HG02885 (cell line): ENCODE measurements around the gene PARD3B.
"Not testable (repeated sequence)": the region's sequence is repeated elsewhere in the genome, so short reads cannot be mapped to it uniquely, and the experiment has no call there.

ENCODE experiments used
- ATAC-seq: cut with Tn5 transposase; IDR thresholded peaks from one replicate; pipeline ENCODE4 v1.9.1; 2021; ENCODE audit warnings: mild to moderate bottlenecking; ENCODE audit not compliant: unreplicated experiment, poor library complexity

Gene PARD3B

GRCh38 chr2:205197468-205198139 lies 652.3 kb downstream of the PARD3B start:
- no peak for ATAC-seq

- ATAC-seq, result no peak
These were observed 652.9 kb downstream of the PARD3B start for GRCh38 chr2:205198140-205198525.

GRCh38 chr2:205199165-205199850 lies 654.0 kb downstream of the PARD3B start:
- no peak for ATAC-seq

GRCh38 chr2:205210494-205210893 lies 665.2 kb downstream of the PARD3B start:
- no peak for ATAC-seq

- ATAC-seq, result no peak
These were observed 667.1 kb downstream of the PARD3B start for GRCh38 chr2:205212357-205212756.

- no peak for ATAC-seq
These were observed 670.8 kb downstream of the PARD3B start for GRCh38 chr2:205216092-205216491.

DNA sequence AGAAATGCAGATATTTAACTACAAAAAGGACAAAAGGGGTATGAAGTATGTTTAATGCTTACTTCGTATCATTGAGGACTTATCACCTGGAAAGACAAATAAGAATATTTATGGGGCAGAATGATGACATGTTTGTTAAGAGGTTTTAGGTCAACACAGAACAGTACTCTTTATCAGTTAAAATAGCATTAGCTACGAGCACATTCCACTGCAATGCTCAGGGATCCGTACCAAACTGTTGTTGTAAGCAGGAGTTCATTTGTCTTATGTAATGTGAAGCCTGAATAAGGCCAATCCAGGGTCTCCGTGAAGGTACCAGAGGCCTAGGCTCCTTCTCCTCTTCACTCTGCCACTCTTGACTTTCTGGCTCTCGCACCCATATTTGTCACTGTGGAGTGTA lies 671.3 kb downstream of the PARD3B start:
- no peak for ATAC-seq

- ATAC-seq, result no peak
These were observed 671.7 kb downstream of the PARD3B start for GRCh38 chr2:205217004-205217403.

GRCh38 chr2:205218056-205218455 lies 672.8 kb downstream of the PARD3B start:
- no peak for ATAC-seq

DNA sequence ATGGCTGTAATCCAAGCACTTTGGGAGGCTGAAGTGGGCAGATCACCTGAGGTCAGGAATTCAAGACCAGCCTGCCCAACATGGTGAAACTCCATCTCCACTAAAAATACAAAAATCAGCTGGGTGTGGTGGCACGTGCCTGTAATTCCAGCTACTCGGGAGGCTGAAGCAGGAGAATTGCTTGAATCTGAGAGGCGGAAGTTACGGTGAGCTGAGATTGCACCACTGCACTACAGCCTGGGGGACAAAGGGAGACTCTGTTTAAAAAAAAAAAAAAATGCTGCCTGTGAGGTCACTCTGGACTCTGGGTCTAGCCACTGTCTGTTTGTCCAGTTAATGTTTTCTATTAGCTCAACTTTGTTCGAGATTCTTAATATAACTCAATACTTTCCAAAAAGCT lies 673.5 kb downstream of the PARD3B start:
- not testable (repeated sequence) for ATAC-seq

- no peak for ATAC-seq
These were observed 675.3 kb downstream of the PARD3B start for GRCh38 chr2:205220559-205220958.

DNA sequence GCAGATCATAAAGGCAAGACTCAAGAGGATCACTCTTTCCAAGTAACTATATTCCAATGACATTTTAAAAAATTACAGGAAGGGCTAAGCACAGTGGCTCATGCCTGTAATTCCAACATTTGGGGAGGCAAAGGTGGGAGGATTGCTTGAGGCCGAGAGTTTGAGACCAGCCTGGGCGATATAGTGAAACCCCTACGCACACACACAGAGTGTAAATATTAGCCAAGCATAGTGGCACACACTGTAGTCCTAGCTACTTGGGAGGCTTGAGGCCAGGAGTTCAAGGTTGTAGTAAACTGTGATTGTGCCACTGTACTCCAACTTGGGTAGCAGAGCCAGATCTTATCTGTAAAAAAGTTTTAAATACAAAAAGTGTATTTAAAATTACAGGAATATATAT lies 686.8 kb downstream of the PARD3B start:
- ATAC-seq, result no peak

- no peak for ATAC-seq
These were observed 690.2 kb downstream of the PARD3B start for GRCh38 chr2:205235434-205235833.

- ATAC-seq, result no peak
These were observed 692.2 kb downstream of the PARD3B start for GRCh38 chr2:205237524-205237923.

- no peak for ATAC-seq
These were observed 699.7 kb downstream of the PARD3B start for GRCh38 chr2:205245001-205245400.

- ATAC-seq, result no peak
These were observed 700.4 kb downstream of the PARD3B start for GRCh38 chr2:205245652-205246051.

GRCh38 chr2:205259121-205259520 lies 713.8 kb downstream of the PARD3B start:
- ATAC-seq, result no peak

- no peak for ATAC-seq
These were observed 716.3 kb downstream of the PARD3B start for GRCh38 chr2:205261516-205262020.

DNA sequence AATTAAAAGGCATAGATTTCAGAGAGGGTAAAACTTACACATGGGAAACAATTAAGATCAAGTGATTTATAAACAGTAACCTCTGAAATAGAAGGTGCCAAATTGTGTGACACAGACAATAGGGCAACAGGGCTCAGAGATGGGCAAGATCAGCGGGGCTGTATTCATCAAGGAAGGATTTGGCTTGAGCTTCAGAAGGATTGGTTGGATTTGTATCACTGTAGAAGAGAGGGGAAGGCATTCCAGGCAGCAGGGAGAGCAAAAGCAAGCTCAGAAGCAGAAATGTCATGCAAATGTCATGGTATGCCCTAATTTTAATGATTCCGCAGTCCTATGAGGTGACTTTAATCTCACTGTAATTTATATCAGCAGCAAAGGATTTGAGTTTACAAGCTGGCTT lies 722.0 kb downstream of the PARD3B start:
- no peak for ATAC-seq

DNA sequence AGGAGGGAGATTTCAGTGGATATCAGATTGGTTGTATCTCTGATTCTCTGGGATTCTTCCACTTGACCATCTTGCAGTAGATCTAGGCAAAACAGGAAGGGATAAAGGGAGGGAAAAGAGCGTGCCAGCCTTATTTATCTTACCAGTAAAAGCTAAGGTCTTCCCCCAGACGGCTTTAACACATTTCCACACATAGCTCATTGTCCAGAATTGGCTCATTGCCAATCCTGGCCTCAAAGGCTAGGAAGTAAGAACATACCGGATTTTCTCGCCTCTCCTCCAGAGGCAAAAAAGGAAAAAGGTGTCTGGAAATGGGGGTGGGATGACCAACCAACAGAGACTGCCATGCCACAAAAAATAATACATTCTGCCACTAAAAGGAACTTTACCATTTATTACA lies 725.4 kb downstream of the PARD3B start:
- ATAC-seq, result no peak

GRCh38 chr2:205273148-205273547 lies 727.9 kb downstream of the PARD3B start:
- ATAC-seq, result no peak

- no peak for ATAC-seq
These were observed 728.4 kb downstream of the PARD3B start for GRCh38 chr2:205273627-205274026.
